ENCODE measurements around the gene TNFAIP8.

TNFAIP8 gene

DNA sequence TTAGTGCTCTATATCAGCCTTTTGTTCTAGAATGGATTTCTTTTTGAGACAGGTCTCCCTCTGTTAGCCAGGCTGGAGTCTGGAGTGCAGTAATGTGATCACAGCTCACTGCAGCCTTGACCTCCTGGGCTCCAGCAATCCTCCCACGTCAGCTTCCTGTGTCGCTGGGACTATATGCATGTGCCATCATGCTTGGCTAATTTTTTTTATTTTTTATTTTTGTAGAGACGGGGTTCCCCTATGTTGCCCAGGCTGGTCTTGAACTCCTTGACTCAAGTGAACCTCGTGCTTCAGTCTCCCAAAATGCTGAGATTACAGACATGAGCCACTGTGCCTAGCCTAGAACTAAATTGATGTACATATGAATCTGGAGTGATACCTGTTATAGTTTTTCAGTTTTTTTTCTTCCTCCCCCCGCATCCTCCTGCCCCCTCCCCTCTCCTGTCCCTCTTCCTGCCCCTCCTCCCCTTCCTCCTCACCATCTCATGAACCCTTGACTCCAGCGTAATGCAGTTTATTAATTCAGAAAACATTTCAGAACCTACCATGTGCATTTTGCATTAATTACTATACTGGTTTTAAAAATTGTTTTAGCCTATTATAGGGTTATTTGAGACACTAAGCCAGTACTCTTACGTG, 37.4 kb upstream of the TNFAIP8 start:
- Histone ChIP-seq H3K4me3 (no peak overlapping the region), H3K4me1 (peaks cover 0 to 42% (median 15%) of the 10 kb centered on the region in 4 donors), H3K36me3 (no peaks in the 10 kb centered on the region), H3K27ac (no peak overlapping the region), H3K27me3 (no peaks in the 10 kb centered on the region), H3K9me3 (no peaks in the 10 kb centered on the region)
- TF ChIP-seq, protein P1, sequence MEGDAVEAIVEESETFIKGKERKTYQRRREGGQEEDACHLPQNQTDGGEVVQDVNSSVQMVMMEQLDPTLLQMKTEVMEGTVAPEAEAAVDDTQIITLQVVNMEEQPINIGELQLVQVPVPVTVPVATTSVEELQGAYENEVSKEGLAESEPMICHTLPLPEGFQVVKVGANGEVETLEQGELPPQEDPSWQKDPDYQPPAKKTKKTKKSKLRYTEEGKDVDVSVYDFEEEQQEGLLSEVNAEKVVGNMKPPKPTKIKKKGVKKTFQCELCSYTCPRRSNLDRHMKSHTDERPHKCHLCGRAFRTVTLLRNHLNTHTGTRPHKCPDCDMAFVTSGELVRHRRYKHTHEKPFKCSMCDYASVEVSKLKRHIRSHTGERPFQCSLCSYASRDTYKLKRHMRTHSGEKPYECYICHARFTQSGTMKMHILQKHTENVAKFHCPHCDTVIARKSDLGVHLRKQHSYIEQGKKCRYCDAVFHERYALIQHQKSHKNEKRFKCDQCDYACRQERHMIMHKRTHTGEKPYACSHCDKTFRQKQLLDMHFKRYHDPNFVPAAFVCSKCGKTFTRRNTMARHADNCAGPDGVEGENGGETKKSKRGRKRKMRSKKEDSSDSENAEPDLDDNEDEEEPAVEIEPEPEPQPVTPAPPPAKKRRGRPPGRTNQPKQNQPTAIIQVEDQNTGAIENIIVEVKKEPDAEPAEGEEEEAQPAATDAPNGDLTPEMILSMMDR (IDR thresholded peaks at IDR 0.05): no peak
- DNase-seq: no peak
- intact Hi-C loops (cut with DNase I; ENCODE audit: low total_unique reads): no loop called here

DNA sequence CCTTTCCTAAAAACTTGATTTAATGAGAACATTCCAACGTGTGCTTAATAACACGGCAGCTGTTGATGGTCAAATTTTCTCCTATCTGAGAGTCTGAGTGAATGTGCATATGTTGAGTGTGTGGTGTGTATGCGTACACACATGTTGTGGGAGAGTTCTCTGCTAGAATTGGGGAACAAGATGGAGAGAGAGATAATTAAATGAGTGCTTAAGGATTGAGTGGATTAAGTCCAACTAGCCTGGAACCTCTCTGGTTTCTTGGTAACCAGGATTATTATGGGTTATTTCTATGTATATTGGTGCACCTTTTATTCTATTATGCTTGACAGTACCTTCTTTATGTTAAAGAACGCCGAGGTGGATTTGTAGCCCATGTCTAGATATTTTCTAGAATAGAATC, 36.4 kb upstream of the TNFAIP8 start:
- intact Hi-C loops (cut with DNase I; ENCODE audit: low total_unique reads): no loop called here
- H3K27ac ChIP-seq: no peak overlapping the region
- peaks cover 0 to 39% (median 20%) of the 10 kb centered on the region in 4 donors for H3K4me1 ChIP-seq
- H3K4me3 ChIP-seq: no peak overlapping the region
- no peaks in the 10 kb centered on the region for H3K9me3 ChIP-seq
- no peaks in the 10 kb centered on the region for H3K36me3 ChIP-seq
- TF ChIP-seq, protein P1 (IDR thresholded peaks at IDR 0.05): no peak
- H3K27me3 ChIP-seq: no peaks in the 10 kb centered on the region
- no peak for DNase-seq

DNA sequence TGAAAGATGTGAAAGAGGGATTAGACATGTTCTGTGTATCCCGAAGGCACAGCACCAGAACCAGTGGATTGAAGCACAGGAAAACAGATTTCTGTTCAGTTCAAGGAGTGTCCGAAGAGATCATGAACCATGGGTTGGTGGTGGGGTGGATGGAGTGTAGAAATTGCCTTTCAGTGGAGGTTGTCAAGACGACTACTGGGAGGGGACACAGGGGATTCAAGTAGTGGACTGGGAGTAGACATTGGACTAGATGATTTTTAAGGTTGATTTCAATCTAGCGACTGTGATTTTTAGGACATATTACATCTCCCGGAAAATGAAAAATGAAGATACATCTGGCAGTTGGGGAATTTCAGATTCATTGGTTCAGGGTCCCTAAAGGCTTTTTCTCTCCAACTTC, 35.9 kb upstream of the TNFAIP8 start:
- no peak overlapping the region for H3K27ac ChIP-seq
- H3K4me1 ChIP-seq: peaks cover 0 to 41% (median 23%) of the 10 kb centered on the region in 4 donors
- TF ChIP-seq, protein P1 (IDR thresholded peaks at IDR 0.05): no peak
- no peaks in the 10 kb centered on the region for H3K9me3 ChIP-seq
- intact Hi-C loops (cut with DNase I; ENCODE audit: low total_unique reads): no loop called here
- H3K27me3 ChIP-seq: no peaks in the 10 kb centered on the region
- DNase-seq: no peak
- H3K36me3 ChIP-seq: no peaks in the 10 kb centered on the region
- no peak overlapping the region for H3K4me3 ChIP-seq

DNA sequence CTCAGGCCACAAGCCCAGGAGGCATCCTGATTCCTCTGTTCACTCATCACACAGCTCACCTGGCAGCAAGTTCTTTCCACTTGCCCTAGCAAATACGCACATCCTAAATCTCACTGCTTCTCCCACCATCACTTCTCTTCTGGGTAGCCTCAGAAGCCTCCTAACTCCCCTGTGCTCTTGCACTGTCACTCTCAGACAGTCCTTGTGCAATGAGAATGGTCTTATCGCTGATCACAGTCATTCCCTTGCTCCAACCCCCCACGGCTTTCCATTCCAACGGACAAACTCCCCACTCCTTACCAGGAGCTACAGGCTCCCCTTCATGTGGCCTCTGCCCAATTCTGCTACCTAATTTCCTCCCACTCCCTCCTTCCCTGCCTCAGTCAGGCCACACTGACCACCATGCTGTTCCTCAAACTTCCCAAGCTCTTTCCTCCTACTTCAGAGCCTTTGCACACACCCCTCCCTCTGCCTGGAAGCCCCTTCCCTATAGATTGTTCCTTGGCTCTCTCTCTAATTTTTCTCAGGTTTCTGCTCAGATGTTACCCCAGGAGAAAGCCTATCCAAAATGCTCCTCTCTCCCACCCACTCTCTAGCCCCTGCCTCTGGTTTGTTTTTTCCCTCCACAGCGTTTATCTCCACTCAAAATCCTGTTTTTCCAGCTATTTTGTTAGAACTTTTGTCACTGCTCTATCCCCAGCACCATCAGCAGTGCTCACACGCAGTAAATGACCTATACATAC, 34.1 kb upstream of the TNFAIP8 start:
- H3K27me3 ChIP-seq: no peaks in the 10 kb centered on the region
- no peak for DNase-seq
- intact Hi-C loops (cut with DNase I; ENCODE audit: low total_unique reads): no loop called here
- no peak overlapping the region for H3K4me3 ChIP-seq
- no peaks in the 10 kb centered on the region for H3K9me3 ChIP-seq
- H3K27ac ChIP-seq: peak overlapping the region in 1 of 2 donors; percentile 75
- peaks cover 0 to 39% (median 19%) of the 10 kb centered on the region in 4 donors for H3K4me1 ChIP-seq
- TF ChIP-seq, protein P1 (IDR thresholded peaks at IDR 0.05): no peak
- H3K36me3 ChIP-seq: no peaks in the 10 kb centered on the region

DNA sequence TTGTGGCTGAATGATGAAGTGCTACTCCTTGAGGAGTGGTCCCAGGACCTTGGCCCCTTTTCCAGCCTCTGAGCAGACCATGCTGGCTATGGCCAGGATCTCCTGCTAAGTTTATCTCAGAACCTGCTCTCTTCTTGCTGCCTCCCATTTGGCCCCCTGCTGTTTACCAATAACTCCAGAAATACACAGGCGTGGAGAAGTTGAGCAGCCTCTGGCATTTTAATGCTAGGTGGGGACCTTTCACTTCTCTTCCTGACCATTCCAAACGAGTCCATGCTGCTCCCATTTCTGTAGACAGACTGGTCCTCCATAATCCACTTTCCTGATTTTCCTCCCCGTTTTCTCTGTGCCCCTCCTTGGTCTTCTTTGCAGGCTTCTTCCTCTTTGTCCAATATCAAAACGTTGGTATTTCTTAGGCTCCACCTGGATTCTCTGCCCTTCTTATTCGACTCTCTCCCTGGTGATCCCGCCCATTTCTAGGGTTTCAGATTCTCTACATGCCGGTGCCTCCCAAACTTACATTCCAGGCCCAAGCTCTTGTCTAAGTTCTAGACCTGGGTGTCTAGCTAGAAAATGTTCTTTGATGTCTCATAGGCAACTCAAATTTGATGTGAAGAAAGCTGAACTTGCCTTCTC, 33.4 kb upstream of the TNFAIP8 start:
- Histone ChIP-seq H3K27me3 (no peaks in the 10 kb centered on the region), H3K4me3 (no peak overlapping the region), H3K36me3 (no peaks in the 10 kb centered on the region), H3K9me3 (no peaks in the 10 kb centered on the region), H3K27ac (peak overlapping the region; percentile 75 to 77), H3K4me1 (peaks cover 0 to 46% (median 19%) of the 10 kb centered on the region in 4 donors)
- no peak for DNase-seq
- intact Hi-C loops (cut with DNase I; ENCODE audit: low total_unique reads): no loop called here
- TF ChIP-seq, protein P1 (IDR thresholded peaks at IDR 0.05): no peak
